ENCODE data around the gene ANKRD6. TPM values are rescaled to one million over a fixed set of nuclear protein-coding genes. Genes with fewer than 3 reads are reported as not detected.

The ANKRD6 gene
- total RNA-seq, 1 donor from 2014 or later, result 13.3 TPM

- TF ChIP-seq, protein P1, sequence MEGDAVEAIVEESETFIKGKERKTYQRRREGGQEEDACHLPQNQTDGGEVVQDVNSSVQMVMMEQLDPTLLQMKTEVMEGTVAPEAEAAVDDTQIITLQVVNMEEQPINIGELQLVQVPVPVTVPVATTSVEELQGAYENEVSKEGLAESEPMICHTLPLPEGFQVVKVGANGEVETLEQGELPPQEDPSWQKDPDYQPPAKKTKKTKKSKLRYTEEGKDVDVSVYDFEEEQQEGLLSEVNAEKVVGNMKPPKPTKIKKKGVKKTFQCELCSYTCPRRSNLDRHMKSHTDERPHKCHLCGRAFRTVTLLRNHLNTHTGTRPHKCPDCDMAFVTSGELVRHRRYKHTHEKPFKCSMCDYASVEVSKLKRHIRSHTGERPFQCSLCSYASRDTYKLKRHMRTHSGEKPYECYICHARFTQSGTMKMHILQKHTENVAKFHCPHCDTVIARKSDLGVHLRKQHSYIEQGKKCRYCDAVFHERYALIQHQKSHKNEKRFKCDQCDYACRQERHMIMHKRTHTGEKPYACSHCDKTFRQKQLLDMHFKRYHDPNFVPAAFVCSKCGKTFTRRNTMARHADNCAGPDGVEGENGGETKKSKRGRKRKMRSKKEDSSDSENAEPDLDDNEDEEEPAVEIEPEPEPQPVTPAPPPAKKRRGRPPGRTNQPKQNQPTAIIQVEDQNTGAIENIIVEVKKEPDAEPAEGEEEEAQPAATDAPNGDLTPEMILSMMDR (IDR thresholded peaks at IDR 0.05), result no peak
- TF ChIP-seq POLR2AphosphoS5 (IDR thresholded peaks at IDR 0.05; ENCODE audit: insufficient read depth in 1 of 2, low read depth in 1 of 2) (no peak), POLR2A (IDR thresholded peaks at IDR 0.05) (no peak)
- no peak for DNase-seq (ENCODE audit: extremely low spot score in 2 of 2)
- Histone ChIP-seq H3K4me3 (no peak overlapping the region), H3K36me3 (no peaks in the 10 kb centered on the region), H3K27ac (no peak overlapping the region), H3K27me3 (no peaks in the 10 kb centered on the region), H3K9me3 (no peaks in the 10 kb centered on the region), H3K4me1 (no peaks in the 10 kb centered on the region)
- intact Hi-C loops (cut with DNase I), result no loop called here
Observed at GRCh38 chr6:89589297-89590025, 156.5 kb downstream of the ANKRD6 start.

GRCh38 chr6:89590133-89590532, 157.2 kb downstream of the ANKRD6 start:
- H3K9me3 ChIP-seq, result no peaks in the 10 kb centered on the region
- H3K36me3 ChIP-seq, result no peaks in the 10 kb centered on the region
- intact Hi-C loops (cut with DNase I), result no loop called here
- H3K27ac ChIP-seq, result no peak overlapping the region
- no peak for DNase-seq (ENCODE audit: extremely low spot score in 2 of 2)
- TF ChIP-seq POLR2AphosphoS5 (IDR thresholded peaks at IDR 0.05; ENCODE audit: insufficient read depth in 1 of 2, low read depth in 1 of 2) (no peak), POLR2A (IDR thresholded peaks at IDR 0.05) (no peak)
- TF ChIP-seq, protein P1 (IDR thresholded peaks at IDR 0.05), result no peak
- H3K4me3 ChIP-seq, result no peak overlapping the region
- H3K4me1 ChIP-seq, result no peaks in the 10 kb centered on the region
- no peaks in the 10 kb centered on the region for H3K27me3 ChIP-seq

DNA sequence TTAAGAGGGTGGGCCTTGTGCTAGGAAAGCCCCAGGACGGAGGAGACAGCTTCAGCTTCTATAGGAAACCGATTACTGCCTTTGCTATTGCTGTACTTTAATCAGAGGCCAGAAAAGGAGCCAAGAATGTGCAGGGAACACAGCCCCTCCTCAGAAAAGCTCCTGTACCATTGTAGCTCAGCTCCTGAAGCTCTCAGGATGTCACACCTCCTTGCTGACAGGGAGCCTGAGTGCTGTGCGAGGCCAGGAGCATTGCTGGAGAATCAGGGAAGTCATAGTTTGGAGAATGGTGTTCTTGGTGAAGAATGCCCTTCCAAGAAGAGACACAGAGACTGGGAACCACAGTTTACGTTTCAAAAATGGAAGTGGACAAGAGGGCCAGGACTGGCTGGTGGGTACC, 158.8 kb downstream of the ANKRD6 start:
- DNase-seq (ENCODE audit: extremely low spot score in 2 of 2), result no peak
- Histone ChIP-seq H3K36me3 (no peaks in the 10 kb centered on the region), H3K9me3 (no peaks in the 10 kb centered on the region), H3K4me1 (no peaks in the 10 kb centered on the region), H3K27ac (no peak overlapping the region), H3K27me3 (no peaks in the 10 kb centered on the region), H3K4me3 (no peak overlapping the region)
- intact Hi-C loops (cut with DNase I), result no loop called here
- TF ChIP-seq POLR2AphosphoS5 (IDR thresholded peaks at IDR 0.05; ENCODE audit: insufficient read depth in 1 of 2, low read depth in 1 of 2) (no peak), POLR2A (IDR thresholded peaks at IDR 0.05) (no peak)
- TF ChIP-seq, protein P1 (IDR thresholded peaks at IDR 0.05), result no peak

DNA sequence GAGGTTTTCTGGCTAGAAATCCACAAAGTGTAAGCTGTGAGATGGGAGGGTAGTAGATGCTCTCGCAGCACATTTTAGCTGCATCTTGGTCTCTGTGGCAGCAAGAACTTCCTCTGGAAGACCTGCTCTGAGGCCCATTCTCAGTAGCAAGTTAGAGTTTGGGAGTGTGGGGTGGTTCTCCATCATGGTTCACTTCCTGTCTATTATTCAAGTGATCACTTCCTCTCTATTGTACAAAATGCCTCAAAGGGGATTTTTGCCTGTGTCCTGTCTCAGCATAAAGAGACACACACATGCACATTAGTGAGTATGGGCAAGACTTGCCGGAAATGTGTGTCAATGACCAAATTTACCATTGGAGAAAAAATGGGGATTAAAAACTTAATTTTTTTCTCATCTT, 163.1 kb downstream of the ANKRD6 start:
- no peak for DNase-seq (ENCODE audit: extremely low spot score in 2 of 2)
- TF ChIP-seq POLR2A (IDR thresholded peaks at IDR 0.05) (no peak), POLR2AphosphoS5 (IDR thresholded peaks at IDR 0.05; ENCODE audit: insufficient read depth in 1 of 2, low read depth in 1 of 2) (no peak)
- TF ChIP-seq, protein P1 (IDR thresholded peaks at IDR 0.05), result no peak
- no peaks in the 10 kb centered on the region for H3K36me3 ChIP-seq
- H3K27me3 ChIP-seq, result no peaks in the 10 kb centered on the region
- no peaks in the 10 kb centered on the region for H3K9me3 ChIP-seq
- no peak overlapping the region for H3K4me3 ChIP-seq
- intact Hi-C loops (cut with DNase I), result no loop called here
- no peaks in the 10 kb centered on the region for H3K4me1 ChIP-seq
- H3K27ac ChIP-seq, result no peak overlapping the region

GRCh38 chr6:89596484-89596883, 163.5 kb downstream of the ANKRD6 start:
- intact Hi-C loops (cut with DNase I), result no loop called here
- TF ChIP-seq, protein P1 (IDR thresholded peaks at IDR 0.05), result no peak
- TF ChIP-seq POLR2AphosphoS5 (IDR thresholded peaks at IDR 0.05; ENCODE audit: insufficient read depth in 1 of 2, low read depth in 1 of 2) (no peak), POLR2A (IDR thresholded peaks at IDR 0.05) (no peak)
- no peaks in the 10 kb centered on the region for H3K9me3 ChIP-seq
- no peaks in the 10 kb centered on the region for H3K27me3 ChIP-seq
- no peak overlapping the region for H3K27ac ChIP-seq
- H3K36me3 ChIP-seq, result no peaks in the 10 kb centered on the region
- DNase-seq (ENCODE audit: extremely low spot score in 2 of 2), result no peak
- H3K4me3 ChIP-seq, result no peak overlapping the region
- H3K4me1 ChIP-seq, result no peaks in the 10 kb centered on the region

All from vagina (tissue), 2 donors.